SU-DHL-6 (cell line): ENCODE results near the gene ZNF805.
A peak's percentile ranks its signal among the peaks of the same experiment; 100 is the strongest.

Source experiments
- H2AFZ ChIP-seq: fragments of 200-600 bp; sonication (generic); 2 replicates; pipeline ENCODE4 v1.6.1; 2014; ENCODE audit warnings: low read depth, mild to moderate bottlenecking, moderate library complexity, mixed read lengths, antibody characterized with exemption, low read length; ENCODE audit not compliant: severe bottlenecking
- H3F3A ChIP-seq: fragments of 200-600 bp; shearing (Covaris generic); 2 replicates; pipeline ENCODE4 v1.6.0; 2016; ENCODE audit warnings: antibody characterized with exemption, mild to moderate bottlenecking; ENCODE audit not compliant: insufficient read depth
- H3K27ac ChIP-seq: fragments of 200-600 bp; sonication (generic); 2 replicates; pipeline ENCODE4 v1.5.1; 2016; ENCODE audit warnings: low read depth, mild to moderate bottlenecking, low read length, moderate library complexity, mixed read lengths
- H3K27me3 ChIP-seq: fragments of 200-600 bp; sonication (generic), shearing (Covaris generic); 2 replicates; pipeline ENCODE4 v1.6.0; 2014; ENCODE audit warnings: mild to moderate bottlenecking, low read length
- H3K36me3 ChIP-seq: fragments of 200-600 bp; sonication (generic); 2 replicates; pipeline ENCODE4 v1.6.1; 2014; ENCODE audit warnings: mild to moderate bottlenecking, low read length, mixed read lengths
- H3K4me2 ChIP-seq: fragments of 300-600, 200-600 bp; shearing (Covaris generic), sonication (generic); 2 replicates; pipeline ENCODE4 v1.6.0; 2014; ENCODE audit warnings: low read length, low read depth, mild to moderate bottlenecking; ENCODE audit not compliant: poor library complexity, severe bottlenecking
- H3K4me3 ChIP-seq: fragments of 200-600 bp; sonication (generic); 2 replicates; pipeline ENCODE4 v1.5.1; 2014; ENCODE audit warnings: antibody characterized with exemption, low read length, mild to moderate bottlenecking, mixed read lengths; ENCODE audit not compliant: insufficient read depth, poor library complexity, severe bottlenecking
- H3K79me2 ChIP-seq: fragments of 200-600 bp; sonication (generic); 2 replicates; pipeline ENCODE4 v1.6.1; 2014; ENCODE audit warnings: mild to moderate bottlenecking, low read length, moderate library complexity; ENCODE audit not compliant: insufficient read depth
- H3K9ac ChIP-seq: fragments of 200-600 bp; sonication (generic); 2 replicates; pipeline ENCODE4 v1.7.0; 2014; ENCODE audit warnings: mild to moderate bottlenecking, low read length
- H3K9me2 ChIP-seq: fragments of 200-600 bp; sonication (generic); replicated peaks from 2 replicates; pipeline ENCODE4 v1.6.1; 2014; ENCODE audit warnings: low read length; ENCODE audit not compliant: insufficient read depth
- H3K9me3 ChIP-seq: fragments of 200-600 bp; sonication (generic); 2 replicates; pipeline ENCODE4 v1.6.1; 2014; ENCODE audit warnings: low read length, mixed read lengths; ENCODE audit not compliant: insufficient read depth
- H4K20me1 ChIP-seq: fragments of 200-600 bp; sonication (generic); 2 replicates; pipeline ENCODE4 v1.6.1; 2014; ENCODE audit warnings: low read depth, mild to moderate bottlenecking, antibody characterized with exemption, low read length, moderate library complexity, mixed read lengths
- CTCF ChIP-seq: fragments of 200-600 bp; sonication (generic); IDR thresholded peaks from one replicate; pipeline ENCODE4 v1.5.1; 2017; ENCODE audit warnings: antibody characterized with exemption, mild to moderate bottlenecking, low read length, moderate library complexity; ENCODE audit not compliant: insufficient read depth, poor library complexity, severe bottlenecking
- EZH2phosphoT487 ChIP-seq: fragments of 200-600 bp; sonication (generic), shearing (Covaris generic); conservative IDR thresholded peaks from 2 replicates; pipeline ENCODE4 v1.6.1; 2018; ENCODE audit warnings: mild to moderate bottlenecking, antibody characterized with exemption, low read length, moderate library complexity, mixed read lengths

Gene ZNF805

GRCh38 chr19:57279418-57280164 lies 39.2 kb downstream of the ZNF805 start:
- Histone ChIP-seq H3K4me2 (peak overlapping the region; percentile 78), H3K9ac (peak overlapping the region; percentile 70), H3F3A (peaks cover 4% of the 10 kb centered on the region; the same call in 1 of the 2 replicates), H2AFZ (peak overlapping the region; percentile 11), H3K9me2 (no peaks in the 10 kb centered on the region), H3K27me3 (no peaks in the 10 kb centered on the region), H3K79me2 (peaks cover 40% of the 10 kb centered on the region), H3K36me3 (no peaks in the 10 kb centered on the region), H4K20me1 (no peaks in the 10 kb centered on the region), H3K27ac (peak overlapping the region; percentile 88), H3K4me3 (peak overlapping the region; percentile 61), H3K9me3 (no peaks in the 10 kb centered on the region)
- TF ChIP-seq EZH2phosphoT487 (no peak), CTCF (no peak)

- Histone ChIP-seq H2AFZ (peak within 1 kb of the TSS; percentile 11), H3K4me3 (peak within 1 kb of the TSS; percentile 61), H3K79me2 (peaks cover 47% of the 10 kb centered on the region), H3K4me2 (peak within 1 kb of the TSS; percentile 96), H3K27ac (peak within 1 kb of the TSS; percentile 88), H4K20me1 (no peaks in the 10 kb centered on the region), H3K9ac (peak within 1 kb of the TSS; percentile 70), H3K9me3 (no peaks in the 10 kb centered on the region), H3K9me2 (no peaks in the 10 kb centered on the region), H3F3A (peaks cover 4% of the 10 kb centered on the region; the same call in 1 of the 2 replicates), H3K36me3 (0 out of 2 replicates have a peak, but pooled peaks cover under 1% of the 10 kb centered on the region), H3K27me3 (no peaks in the 10 kb centered on the region)
- TF ChIP-seq CTCF (no peak), EZH2phosphoT487 (no peak)
Measured at GRCh38 chr19:57280165-57280961, 39.9 kb downstream of the ZNF805 start, which contains the start of gene ZNF460. TSS of gene ZNF460 (plus strand) at chr19:57280485. CDS start at chr19:57280807, 322 bp downstream.

- H3K4me2 ChIP-seq, result peak overlapping the region; percentile 96
- peak overlapping the region; percentile 56 for H3K27ac ChIP-seq
- no peaks in the 10 kb centered on the region for H3K9me3 ChIP-seq
- H3K36me3 ChIP-seq, result peaks cover 6% of the 10 kb centered on the region; the same call in 1 of the 2 replicates
- H2AFZ ChIP-seq, result no peak overlapping the region
- peaks cover 6% of the 10 kb centered on the region; the same call in 1 of the 2 replicates for H3F3A ChIP-seq
- no peaks in the 10 kb centered on the region for H4K20me1 ChIP-seq
- peak overlapping the region; percentile 61 for H3K4me3 ChIP-seq
- H3K9me2 ChIP-seq, result no peaks in the 10 kb centered on the region
- TF ChIP-seq CTCF (no peak), EZH2phosphoT487 (no peak)
- H3K9ac ChIP-seq, result peak overlapping the region; percentile 70
- H3K79me2 ChIP-seq, result peaks cover 53% of the 10 kb centered on the region
- no peaks in the 10 kb centered on the region for H3K27me3 ChIP-seq
Measured at GRCh38 chr19:57280962-57281400, 40.5 kb downstream of the ZNF805 start.
